ENCODE data around the gene HSPA4.
A peak's percentile ranks its signal among the peaks of the same experiment; 100 is the strongest.

Gene HSPA4

DNA sequence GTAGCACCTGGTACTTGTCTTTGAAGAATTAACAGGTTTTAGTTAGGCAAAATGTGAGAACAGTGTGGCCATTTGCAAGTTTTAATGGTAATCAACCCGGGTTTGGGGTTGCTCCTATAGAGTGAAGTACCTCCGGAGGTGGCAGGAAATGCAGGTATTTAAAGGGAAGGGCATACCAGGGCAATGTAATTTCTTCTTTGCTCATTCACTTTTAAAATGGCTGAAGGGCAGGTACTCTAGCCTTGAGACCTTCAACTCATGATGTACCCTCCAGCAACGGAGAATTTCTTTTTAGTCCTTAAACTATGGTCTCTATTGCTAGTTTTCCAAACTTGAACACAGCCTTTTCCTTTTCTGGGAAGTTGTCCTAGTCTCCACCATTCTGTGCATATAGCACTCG, 1.3 kb upstream of the HSPA4 start:
- Histone ChIP-seq H3K36me3 (ENCODE audit: low read depth) (peaks cover 16% of the 10 kb centered on the region), H3K27me3 (ENCODE audit: insufficient read depth, poor library complexity, severe bottlenecking) (no peaks in the 10 kb centered on the region), H3K4me1 (ENCODE audit: insufficient read depth, poor library complexity, severe bottlenecking) (peaks cover 20% of the 10 kb centered on the region), H3K4me3 (ENCODE audit: severe bottlenecking) (peak overlapping the region; percentile 73), H3K9me3 (ENCODE audit: severe bottlenecking) (no peaks in the 10 kb centered on the region), H3K27ac (ENCODE audit: poor library complexity, severe bottlenecking) (peak overlapping the region; percentile 90)
- DNase-seq (ENCODE audit: low spot score) (no peak), ATAC-seq (ENCODE audit: low read depth) (no peak)
- TF ChIP-seq, protein P1, sequence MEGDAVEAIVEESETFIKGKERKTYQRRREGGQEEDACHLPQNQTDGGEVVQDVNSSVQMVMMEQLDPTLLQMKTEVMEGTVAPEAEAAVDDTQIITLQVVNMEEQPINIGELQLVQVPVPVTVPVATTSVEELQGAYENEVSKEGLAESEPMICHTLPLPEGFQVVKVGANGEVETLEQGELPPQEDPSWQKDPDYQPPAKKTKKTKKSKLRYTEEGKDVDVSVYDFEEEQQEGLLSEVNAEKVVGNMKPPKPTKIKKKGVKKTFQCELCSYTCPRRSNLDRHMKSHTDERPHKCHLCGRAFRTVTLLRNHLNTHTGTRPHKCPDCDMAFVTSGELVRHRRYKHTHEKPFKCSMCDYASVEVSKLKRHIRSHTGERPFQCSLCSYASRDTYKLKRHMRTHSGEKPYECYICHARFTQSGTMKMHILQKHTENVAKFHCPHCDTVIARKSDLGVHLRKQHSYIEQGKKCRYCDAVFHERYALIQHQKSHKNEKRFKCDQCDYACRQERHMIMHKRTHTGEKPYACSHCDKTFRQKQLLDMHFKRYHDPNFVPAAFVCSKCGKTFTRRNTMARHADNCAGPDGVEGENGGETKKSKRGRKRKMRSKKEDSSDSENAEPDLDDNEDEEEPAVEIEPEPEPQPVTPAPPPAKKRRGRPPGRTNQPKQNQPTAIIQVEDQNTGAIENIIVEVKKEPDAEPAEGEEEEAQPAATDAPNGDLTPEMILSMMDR (IDR thresholded peaks at IDR 0.05; ENCODE audit: poor library complexity, severe bottlenecking): no peak

- peaks cover 22% of the 10 kb centered on the region for H3K36me3 ChIP-seq (ENCODE audit: low read depth)
- H3K27me3 ChIP-seq (ENCODE audit: insufficient read depth, poor library complexity, severe bottlenecking): no peaks in the 10 kb centered on the region
- H3K4me1 ChIP-seq (ENCODE audit: insufficient read depth, poor library complexity, severe bottlenecking): peaks cover 20% of the 10 kb centered on the region
- H3K9me3 ChIP-seq (ENCODE audit: severe bottlenecking): no peaks in the 10 kb centered on the region
- H3K4me3 ChIP-seq (ENCODE audit: severe bottlenecking): peak overlapping the region; percentile 73
- ATAC-seq (ENCODE audit: low read depth): no peak
- TF ChIP-seq, protein P1 (IDR thresholded peaks at IDR 0.05; ENCODE audit: poor library complexity, severe bottlenecking): no peak
- peak overlapping the region; percentile 90 for H3K27ac ChIP-seq (ENCODE audit: poor library complexity, severe bottlenecking)
- no peak for DNase-seq (ENCODE audit: low spot score)
These were observed 712 bp upstream of the HSPA4 start for GRCh38 chr5:133051061-133051541.

- H3K4me1 ChIP-seq (ENCODE audit: insufficient read depth, poor library complexity, severe bottlenecking): peaks cover 20% of the 10 kb centered on the region
These were observed 733 bp downstream of the HSPA4 start for GRCh38 chr5:133052317-133053175.

DNA sequence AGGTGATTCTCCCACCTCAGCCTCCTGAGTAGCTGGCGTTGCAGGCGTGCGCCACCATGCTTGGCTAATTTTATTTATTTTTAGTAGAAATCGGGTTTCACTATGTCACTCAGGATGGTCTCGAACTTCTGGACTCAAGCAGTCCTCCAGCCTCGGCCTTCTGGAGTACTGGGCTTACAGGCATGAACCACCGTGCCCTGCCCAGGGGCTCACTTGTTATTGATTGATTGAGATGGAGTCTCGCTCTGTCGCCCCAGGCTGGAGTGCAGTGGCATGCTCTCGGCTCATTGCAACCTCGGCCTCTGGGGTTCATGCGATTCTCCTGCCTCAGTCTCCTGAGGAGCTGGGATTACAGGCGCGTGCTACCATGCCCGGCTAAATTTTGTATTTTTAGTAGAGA, 1.6 kb downstream of the HSPA4 start:
- no peak overlapping the region for H3K4me3 ChIP-seq (ENCODE audit: severe bottlenecking)
- H3K9me3 ChIP-seq (ENCODE audit: severe bottlenecking): no peaks in the 10 kb centered on the region
- TF ChIP-seq, protein P1 (IDR thresholded peaks at IDR 0.05; ENCODE audit: poor library complexity, severe bottlenecking): no peak
- H3K27me3 ChIP-seq (ENCODE audit: insufficient read depth, poor library complexity, severe bottlenecking): no peaks in the 10 kb centered on the region
- ATAC-seq (ENCODE audit: low read depth) (no peak), DNase-seq (ENCODE audit: low spot score) (no peak)
- H3K4me1 ChIP-seq (ENCODE audit: insufficient read depth, poor library complexity, severe bottlenecking): peaks cover 20% of the 10 kb centered on the region
- peaks cover 36% of the 10 kb centered on the region for H3K36me3 ChIP-seq (ENCODE audit: low read depth)
- no peak overlapping the region for H3K27ac ChIP-seq (ENCODE audit: poor library complexity, severe bottlenecking)

More at GRCh38 chr5:133052317-133053175, 733 bp downstream of the HSPA4 start:
- TF ChIP-seq, protein P1 (IDR thresholded peaks at IDR 0.05; ENCODE audit: poor library complexity, severe bottlenecking): no peak
- ATAC-seq (ENCODE audit: low read depth) (peak; percentile 26), DNase-seq (ENCODE audit: low spot score) (peak; percentile 75)
- H3K9me3 ChIP-seq (ENCODE audit: severe bottlenecking): no peaks in the 10 kb centered on the region
- H3K27me3 ChIP-seq (ENCODE audit: insufficient read depth, poor library complexity, severe bottlenecking): no peaks in the 10 kb centered on the region
- peaks cover 33% of the 10 kb centered on the region for H3K36me3 ChIP-seq (ENCODE audit: low read depth)
- peak overlapping the region; percentile 73 for H3K4me3 ChIP-seq (ENCODE audit: severe bottlenecking)
- H3K27ac ChIP-seq (ENCODE audit: poor library complexity, severe bottlenecking): peak overlapping the region; percentile 90

All from RWPE2 (cell line).